A549 (cell line): ENCODE measurements around the gene RAMP1. TPM values are rescaled to one million over a fixed set of nuclear protein-coding genes. Genes with fewer than 3 reads are reported as not detected.

Experiments used
- ATAC-seq, 2 experiments: fragments of 200-7000 bp in 1 of 2; fragments of >200 bp in 1 of 2; cut with Nextera tagmentation in 1 of 2; cut with Tn5 transposase in 1 of 2; 3 replicates each; pipeline versions ENCODE4 v1.8.0 to v1.9.1; 2018 to 2020; ENCODE audit warnings: mild to moderate bottlenecking in 1 of 2, moderate library complexity in 1 of 2
- CTCF ChIA-PET: fragments of 300-600 bp; sonication (Branson Sonifier 250); formaldehyde crosslinking; extraction: SDS; loops from one replicate; lab custom pipeline; 2021; ENCODE audit warnings: antibody characterized with exemption, inconsistent platforms; lab: Yijun Ruan, JAX
- POLR2A ChIA-PET: fragments of 350-600 bp; formaldehyde crosslinking; extraction: SDS; loops from one replicate; lab custom pipeline; 2021; ENCODE audit warnings: antibody characterized with exemption, inconsistent platforms; lab: Yijun Ruan, JAX
- DNase-seq, 2 experiments: peaks; one replicate each; pipeline versions ENCODE4 v3.0.0 to v3.0.0-alpha.2; 2011 to 2016; ENCODE audit warnings: low read depth in 1 of 2, low spot score in 1 of 2
- FAIRE-seq: peaks from 2 replicates; lab custom pipeline; 2011; peaks lifted over from hg19 to GRCh38; lab: Jason Lieb, UNC
- H3K27ac ChIP-seq, 2 experiments: fragments of >200 bp; sonication (Bioruptor Twin); formaldehyde crosslinking; 3 replicates each; pipeline ENCODE4 v1.5.1; 2016 to 2017
- H3K4me1 ChIP-seq: fragments of >200 bp; sonication (Bioruptor Twin); formaldehyde crosslinking; 3 replicates; pipeline ENCODE4 v1.6.1; 2016
- H3K4me2 ChIP-seq: fragments of >200 bp; sonication (Bioruptor Twin); formaldehyde crosslinking; 3 replicates; pipeline ENCODE4 v1.6.1; 2016
- H3K4me3 ChIP-seq: fragments of >200 bp; sonication (Bioruptor Twin); formaldehyde crosslinking; 3 replicates; pipeline ENCODE4 v1.5.1; 2016
- H3K9me3 ChIP-seq: fragments of >200 bp; sonication (Bioruptor Twin); formaldehyde crosslinking; 3 replicates; pipeline ENCODE4 v1.6.1; 2016
- BCL3 ChIP-seq: fragments of >200 bp; sonication (Bioruptor Twin); formaldehyde crosslinking; IDR thresholded peaks from 3 replicates; pipeline ENCODE4 v1.6.1; 2016
- BHLHE40 ChIP-seq: IDR thresholded peaks from 2 replicates; pipeline ENCODE4 v1.6.1; 2012; ENCODE audit warnings: low read depth, low read length, inconsistent platforms
- CBX2 ChIP-seq: fragments of 200-600 bp; sonication (generic); IDR thresholded peaks from 2 replicates; pipeline ENCODE4 v1.6.1; 2016; ENCODE audit warnings: low read depth, mild to moderate bottlenecking, borderline replicate concordance
- CEBPB ChIP-seq, 2 experiments: fragments of >200 bp in 1 of 2; sonication (Bioruptor Twin) in 1 of 2; formaldehyde crosslinking in 1 of 2; IDR thresholded peaks; 2 replicates each; pipeline ENCODE4 v1.6.1; 2012 to 2016
- EHF ChIP-seq: fragments of 250-450 bp; sonication (Bioruptor Pico); IDR thresholded peaks from 2 replicates; pipeline ENCODE4 v1.5.0; 2020; ENCODE audit warnings: mild to moderate bottlenecking
- ESRRA ChIP-seq: fragments of 150-350 bp; IDR thresholded peaks from 2 replicates; pipeline ENCODE4 v1.6.1; 2014; ENCODE audit warnings: mild to moderate bottlenecking, low read length, borderline replicate concordance
- FOSB ChIP-seq: fragments of 250-450 bp; sonication (Bioruptor Pico); IDR thresholded peaks from 2 replicates; pipeline ENCODE4 v1.5.0; 2020; ENCODE audit warnings: mild to moderate bottlenecking, moderate library complexity
- GATA3 ChIP-seq: IDR thresholded peaks from 2 replicates; pipeline ENCODE4 v1.6.1; 2012; ENCODE audit warnings: borderline replicate concordance
- HMGXB4 ChIP-seq: fragments of 250-450 bp; sonication (Bioruptor Pico); IDR thresholded peaks from 2 replicates; pipeline ENCODE4 v1.5.0; 2021; ENCODE audit warnings: mild to moderate bottlenecking, moderate library complexity, borderline replicate concordance
- HOXA7 ChIP-seq: fragments of 250-450 bp; sonication (Bioruptor Pico); IDR thresholded peaks from 2 replicates; pipeline ENCODE4 v1.5.0; 2020; ENCODE audit warnings: mild to moderate bottlenecking, moderate library complexity
- HOXB13 ChIP-seq: fragments of 250-450 bp; sonication (Bioruptor Pico); IDR thresholded peaks from 2 replicates; pipeline ENCODE4 v1.5.0; 2020; ENCODE audit warnings: low read depth, mild to moderate bottlenecking, moderate library complexity
- HOXB5 ChIP-seq: fragments of 250-450 bp; sonication (Bioruptor Pico); IDR thresholded peaks from 2 replicates; pipeline ENCODE4 v1.5.0; 2020; ENCODE audit warnings: mild to moderate bottlenecking, moderate library complexity
- JUN ChIP-seq, 2 experiments: fragments of >200 bp; sonication (Bioruptor Twin); formaldehyde crosslinking; IDR thresholded peaks; 2 replicates in 1 of 2; 3 replicates in 1 of 2; pipeline ENCODE4 v1.6.1; 2016 to 2017
- JUNB ChIP-seq: fragments of >200 bp; sonication (Bioruptor Twin); formaldehyde crosslinking; IDR thresholded peaks from 2 replicates; pipeline ENCODE4 v1.6.1; 2016
- KDM1A ChIP-seq: fragments of 200-600 bp; sonication (generic); IDR thresholded peaks from 2 replicates; pipeline ENCODE4 v1.6.1; 2016; ENCODE audit warnings: low read depth, mild to moderate bottlenecking
- MAFK ChIP-seq: fragments of 450-650 bp; IDR thresholded peaks from 2 replicates; pipeline ENCODE4 v1.6.1; 2014; ENCODE audit not compliant: partially characterized antibody
- MAX ChIP-seq: IDR thresholded peaks from 2 replicates; pipeline ENCODE4 v1.6.1; 2012
- NPAS2 ChIP-seq: fragments of 250-450 bp; sonication (Bioruptor Pico); IDR thresholded peaks from 2 replicates; pipeline ENCODE4 v1.8.0; 2022; ENCODE audit warnings: mild to moderate bottlenecking, moderate library complexity, borderline replicate concordance
- NR3C1 ChIP-seq: fragments of >200 bp; sonication (Bioruptor Twin); formaldehyde crosslinking; IDR thresholded peaks from 3 replicates; pipeline ENCODE4 v1.6.1; 2017
- PBX3 ChIP-seq: IDR thresholded peaks from 2 replicates; pipeline ENCODE4 v1.6.1; 2012
- POLR2AphosphoS2 ChIP-seq: conservative IDR thresholded peaks from 2 replicates; pipeline ENCODE4 v1.6.1; 2012; ENCODE audit warnings: low read length, improper control_type of control experiment, inconsistent platforms
- RCOR1 ChIP-seq: fragments of 150-350 bp; IDR thresholded peaks from 2 replicates; pipeline ENCODE4 v1.6.1; 2014; ENCODE audit warnings: antibody characterized with exemption, low read length, low read depth
- REST ChIP-seq: fragments of 200-600 bp; sonication (generic); IDR thresholded peaks from 2 replicates; pipeline ENCODE4 v1.6.1; 2016; ENCODE audit warnings: antibody characterized with exemption, mild to moderate bottlenecking, moderate library complexity
- RFX5 ChIP-seq: fragments of 450-650 bp; IDR thresholded peaks from 2 replicates; pipeline ENCODE4 v1.7.1; 2014; ENCODE audit warnings: antibody characterized with exemption, mild to moderate bottlenecking, moderate library complexity
- SMC3 ChIP-seq: fragments of >200 bp; sonication (Bioruptor Twin); formaldehyde crosslinking; IDR thresholded peaks from 3 replicates; pipeline ENCODE4 v1.6.1; 2018; ENCODE audit warnings: inconsistent platforms
- USF2 ChIP-seq: fragments of 450-650 bp; IDR thresholded peaks from 2 replicates; pipeline ENCODE4 v1.6.1; 2014; ENCODE audit warnings: antibody characterized with exemption
- ZC3H11A ChIP-seq: fragments of 450-650 bp; IDR thresholded peaks from 2 replicates; pipeline ENCODE4 v1.6.1; 2014; ENCODE audit warnings: antibody characterized with exemption, mild to moderate bottlenecking
- ZFP36 ChIP-seq: fragments of 450-650 bp; IDR thresholded peaks from 2 replicates; pipeline ENCODE4 v1.6.1; 2014; ENCODE audit warnings: borderline replicate concordance; ENCODE audit not compliant: partially characterized antibody
- ZNF302 ChIP-seq: fragments of 250-450 bp; sonication (Bioruptor Pico); IDR thresholded peaks from 2 replicates; pipeline ENCODE4 v1.9.0; 2021; ENCODE audit warnings: inconsistent platforms, mild to moderate bottlenecking, moderate library complexity
- WGBS: methylation state at CpG from one replicate; pipeline ENCODE4 v1.1.6; 2017; ENCODE audit errors: missing lambda C conversion rate; 5-methylcytosine and 5-hydroxymethylcytosine counted together
- polyA plus RNA-seq, 4 experiments: library from polyadenylated mRNA; depleted of rRNA in 3 of 4; stranded (reverse); fragments of >200 nt; fragmentation: RNase III in 1 of 4; extraction: RNeasy Plus Mini Kit Qiagen cat#74134 plus additional on column Dnase treatment in 1 of 4; gene quantifications; 2 replicates in 3 of 4; 3 replicates in 1 of 4; pipeline ENCODE4 v1.2.3, GENCODE V29; 2011 to 2017

Gene RAMP1
- polyA plus RNA-seq, 2 of the 4 experiments (the other 2 are of a cell fraction), result not detected

GRCh38 chr2:237859082-237859433 lies 365 bp upstream of the RAMP1 start:
- ChIA-PET CTCF (interaction anchor here (0.7 to 1.8 kb wide), 17 partner anchors 15 to 405 kb away, joined by 3 to 11 read pairs (median 3); no protein-coding TSS in a partner anchor), POLR2A (interaction anchor here (1.1 kb wide), 1 partner anchor 201 kb away, joined by 4 read pairs; the partner anchor contains the start of gene SCLY)
- Histone ChIP-seq H3K9me3 (no peaks in the 10 kb centered on the region), H3K4me3 (no peak overlapping the region), H3K27ac (no peak overlapping the region), H3K4me1 (peaks cover 28% of the 10 kb centered on the region), H3K4me2 (no peak overlapping the region)
- no peak for TF ChIP-seq KDM1A
- no peak for TF ChIP-seq GATA3
- no peak for TF ChIP-seq RCOR1
- TF ChIP-seq USF2, result no peak
- TF ChIP-seq FOSB (CRISPR knock-in tag), result no peak
- no peak for TF ChIP-seq MAX
- no peak for TF ChIP-seq CEBPB (IDR thresholded peaks at IDR 0.05)
- no peak for TF ChIP-seq ZFP36
- no peak for TF ChIP-seq HMGXB4
- no peak for TF ChIP-seq REST
- TF ChIP-seq RFX5, result no peak
- no peak for TF ChIP-seq HOXB5
- TF ChIP-seq HOXB13 (CRISPR knock-in tag), result no peak
- TF ChIP-seq ZNF302, result no peak
- TF ChIP-seq BCL3, result no peak
- TF ChIP-seq MAFK, result no peak
- WGBS, result 86% methylated on average over 15 of the region's 15 CpGs
- ATAC-seq (no peak), FAIRE-seq (no peak), DNase-seq (no peak)

- ChIA-PET POLR2A (no interaction called here), CTCF (no interaction called here)
- H3K4me2 ChIP-seq, result peak overlapping the region; percentile 55
- FAIRE-seq (no peak), DNase-seq (no peak), ATAC-seq (no peak)
- peak overlapping the region; percentile 10 to 18; a peak in 1 of 6 replicates for H3K27ac ChIP-seq
- no peak overlapping the region for H3K4me3 ChIP-seq
- peaks cover 36% of the 10 kb centered on the region for H3K4me1 ChIP-seq
- no peaks in the 10 kb centered on the region for H3K9me3 ChIP-seq
- 92% methylated on average over 22 of the region's 22 CpGs for WGBS
- TF ChIP-seq NPAS2 (CRISPR knock-in tag) (no peak), JUN (IDR thresholded peaks at IDR 0.05) (no peak), ZC3H11A (no peak), EHF (CRISPR knock-in tag) (no peak), CEBPB (IDR thresholded peaks at IDR 0.05) (no peak), BHLHE40 (no peak), HOXA7 (CRISPR knock-in tag) (no peak), RCOR1 (no peak), BCL3 (no peak), JUNB (no peak), HOXB13 (CRISPR knock-in tag) (no peak), POLR2AphosphoS2 (no peak), CBX2 (no peak), ESRRA (no peak), NR3C1 (no peak), SMC3 (no peak), PBX3 (no peak)
These were observed 981 bp downstream of the RAMP1 start for GRCh38 chr2:237860273-237860935.
